GM06990 (cell line): Measurements from ENCODE around the gene EYA4.

Experiments
- DNase-seq: peaks from one replicate; pipeline ENCODE4 v3.0.0-alpha.2; 2011; ENCODE audit not compliant: insufficient read length; ENCODE audit errors: extremely low read depth
- H3K27me3 ChIP-seq: replicated peaks from 2 replicates; pipeline ENCODE4 v1.6.0; 2011; ENCODE audit warnings: low read length; ENCODE audit not compliant: control insufficient read depth, insufficient read depth
- H3K36me3 ChIP-seq: 2 replicates; pipeline ENCODE4 v1.5.1; 2011; ENCODE audit warnings: low read length; ENCODE audit not compliant: control insufficient read depth, insufficient read depth
- H3K4me3 ChIP-seq: replicated peaks from 2 replicates; pipeline ENCODE4 v1.5.1; 2011; ENCODE audit warnings: low read depth, mild to moderate bottlenecking, control low read depth, low read length
- CTCF ChIP-seq: IDR thresholded peaks from 2 replicates; pipeline ENCODE4 v1.5.1; 2011; ENCODE audit warnings: low read length, control low read depth, mild to moderate bottlenecking, inconsistent platforms; ENCODE audit not compliant: insufficient read depth, poor library complexity, severe bottlenecking

EYA4 gene

GRCh38 chr6:133339543-133340384 lies 98.6 kb downstream of the EYA4 start:
- Histone ChIP-seq H3K36me3 (no peaks in the 10 kb centered on the region), H3K27me3 (no peaks in the 10 kb centered on the region; the same call in 1 of the 2 replicates), H3K4me3 (no peak overlapping the region)
- DNase-seq, result no peak
- TF ChIP-seq CTCF, result no peak

- Histone ChIP-seq H3K36me3 (no peaks in the 10 kb centered on the region), H3K4me3 (no peak overlapping the region), H3K27me3 (no peaks in the 10 kb centered on the region; the same call in 1 of the 2 replicates)
- no peak for DNase-seq
- TF ChIP-seq CTCF, result no peak
Observed at GRCh38 chr6:133340557-133340956, 99.4 kb downstream of the EYA4 start.

- Histone ChIP-seq H3K27me3 (no peaks in the 10 kb centered on the region; the same call in 1 of the 2 replicates), H3K4me3 (no peak overlapping the region), H3K36me3 (no peaks in the 10 kb centered on the region)
- no peak for TF ChIP-seq CTCF
- no peak for DNase-seq
Observed at GRCh38 chr6:133341607-133342158, 100.5 kb downstream of the EYA4 start.

GRCh38 chr6:133343220-133343619 lies 102.1 kb downstream of the EYA4 start:
- no peak for DNase-seq
- no peaks in the 10 kb centered on the region; the same call in 1 of the 2 replicates for H3K27me3 ChIP-seq
- no peak for TF ChIP-seq CTCF
- H3K36me3 ChIP-seq, result no peaks in the 10 kb centered on the region
- no peak overlapping the region for H3K4me3 ChIP-seq

- H3K4me3 ChIP-seq, result no peak overlapping the region
- TF ChIP-seq CTCF, result no peak
- no peaks in the 10 kb centered on the region for H3K36me3 ChIP-seq
- H3K27me3 ChIP-seq, result no peaks in the 10 kb centered on the region; the same call in 1 of the 2 replicates
- DNase-seq, result no peak
Observed at GRCh38 chr6:133348846-133349245, 107.7 kb downstream of the EYA4 start.
